ENCODE measurements around the gene TDRD6.

TDRD6 gene

DNA sequence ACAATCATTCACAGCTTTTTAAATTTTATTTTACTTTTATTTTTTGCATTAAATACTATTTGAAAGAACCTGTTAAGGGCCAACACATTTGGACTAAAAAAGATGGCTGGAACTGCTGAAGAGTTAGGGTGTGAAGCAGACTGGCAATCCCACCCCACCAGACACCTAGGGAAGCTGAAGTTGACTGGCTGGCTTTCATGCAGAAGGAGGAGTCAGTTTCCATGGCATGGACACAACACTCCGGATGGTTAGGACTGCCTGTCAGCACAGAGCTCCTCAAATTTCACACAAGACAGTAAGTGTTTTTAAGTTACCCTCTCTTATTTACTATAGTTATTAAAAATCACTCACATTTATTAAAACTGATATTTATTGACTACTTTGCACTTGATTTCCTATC is 59.0 kb downstream of the TDRD6 start, which contains the start of gene ANKRD66:
Gene ANKRD66, plus strand, starts transcription at position 238 of the 400 bp plus-strand sequence. CDS start 5,016 bp downstream, outside the sequence.
- no peak for DNase-seq

DNA sequence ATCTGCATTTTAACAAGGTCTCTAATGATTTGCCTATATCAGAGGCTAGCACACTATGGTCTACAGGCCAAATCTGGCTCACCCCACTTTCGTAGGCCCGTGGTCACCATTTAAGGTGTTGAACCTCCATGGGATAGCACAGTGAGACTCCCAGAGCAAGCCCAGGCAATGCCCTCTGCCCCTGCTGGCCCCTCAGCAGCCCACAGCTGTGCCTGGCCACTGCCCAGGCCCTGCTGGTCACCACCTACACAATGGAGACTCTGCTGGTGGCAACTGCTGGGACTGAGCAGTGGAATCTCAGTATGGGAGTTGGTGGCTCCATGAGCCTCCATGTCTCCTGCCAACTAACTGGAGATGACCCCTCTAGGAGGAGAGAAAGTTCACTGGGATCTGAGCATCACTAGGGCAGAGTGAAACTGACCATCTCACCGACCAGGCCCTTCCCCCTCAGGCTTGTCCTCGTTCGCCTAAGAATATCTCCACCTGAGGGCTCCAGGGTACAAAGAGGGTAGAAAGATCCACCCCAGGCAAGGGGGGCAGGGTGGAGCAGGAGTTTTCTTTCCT is 61.3 kb downstream of the TDRD6 start:
- no peak for DNase-seq

DNA sequence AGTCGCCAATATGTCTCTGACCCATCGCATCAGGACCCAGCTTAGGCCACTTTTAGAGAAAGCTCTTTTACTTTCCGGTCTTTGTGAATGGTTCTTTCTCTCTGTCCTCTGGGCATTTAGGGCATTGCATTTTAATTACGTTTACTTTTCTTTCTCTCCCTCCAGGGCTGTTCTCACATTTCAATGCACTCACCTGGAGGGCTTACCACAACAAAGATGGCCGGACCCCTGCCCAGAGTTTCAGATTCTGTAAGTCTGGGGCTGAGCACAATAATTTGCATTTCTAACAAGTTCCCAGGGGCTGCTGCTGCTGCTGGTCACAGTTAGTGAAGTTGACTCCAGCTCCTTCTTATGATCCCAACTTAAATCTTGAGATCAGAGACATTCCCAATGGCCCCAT is 62.0 kb downstream of the TDRD6 start:
- DNase-seq: no peak

DNA sequence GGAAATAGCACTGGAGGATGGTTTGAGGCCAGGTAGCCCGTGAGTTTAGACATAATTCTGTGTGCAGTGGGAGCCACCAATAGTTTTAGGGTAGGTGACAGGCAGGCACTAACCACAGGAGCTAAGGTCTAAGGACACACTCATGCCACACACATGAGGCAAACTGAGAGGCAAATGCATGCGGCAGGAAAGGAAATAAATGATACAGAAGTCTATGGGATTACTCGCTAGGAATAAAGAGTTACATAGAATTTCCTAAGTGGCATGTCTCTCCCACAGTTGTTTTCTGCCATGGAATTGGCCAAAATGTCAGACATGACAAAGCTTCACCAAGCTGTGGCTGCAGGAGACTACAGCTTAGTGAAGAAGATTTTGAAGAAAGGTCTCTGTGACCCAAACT is 64.0 kb downstream of the TDRD6 start:
- no peak for DNase-seq

Measured in suppressor macrophage treated with lipopolysaccharide for 4 hours (primary cell).